Right atrium auricular region (tissue), 2 donors: ENCODE measurements around the gene LHFPL5. TPM values are rescaled to one million over a fixed set of nuclear protein-coding genes. Genes with fewer than 3 reads are reported as not detected.

Experiments
- DNase-seq: peaks from one replicate; pipeline ENCODE4 v3.0.0-alpha.2; 2019; ENCODE audit warnings: low spot score
- H3K27ac ChIP-seq, 2 donors: fragments of 200-600 bp; sonication (generic); 1 replicate in 1 of 2; 2 replicates in 1 of 2; pipeline ENCODE4 v1.5.1; 2016 to 2019
- H3K27me3 ChIP-seq, 2 donors: fragments of 200-600 bp; sonication (generic); one replicate each; pipeline versions ENCODE4 v1.5.1 to v1.6.0; 2017 to 2019
- H3K36me3 ChIP-seq: fragments of 200-600 bp; sonication (generic); one replicate; pipeline ENCODE4 v1.5.1; 2016
- H3K4me1 ChIP-seq, 2 donors: fragments of 200-600 bp; sonication (generic); one replicate each; pipeline versions ENCODE4 v1.5.1 to v1.6.0; 2017 to 2019
- H3K4me3 ChIP-seq, 2 donors: fragments of 200-600 bp; sonication (generic); 1 replicate in 1 of 2; 2 replicates in 1 of 2; pipeline ENCODE4 v1.5.1; 2017 to 2019; ENCODE audit warnings: mild to moderate bottlenecking in 1 of 2, moderate library complexity in 1 of 2
- H3K9me3 ChIP-seq, 2 donors: fragments of 200-600 bp; sonication (generic); one replicate each; pipeline ENCODE4 v1.5.1; 2019
- CTCF ChIP-seq, 2 donors: fragments of 200-600 bp; sonication (generic); IDR thresholded peaks; one replicate each; pipeline ENCODE4 v1.5.1; 2019; ENCODE audit warnings: antibody characterized with exemption in 2 of 2
- total RNA-seq, 2 donors: library from RNA; depleted of rRNA; stranded (reverse); fragments of >200 nt; gene quantifications; one replicate each; pipeline ENCODE4 v1.1.0, GENCODE V29; 2016

The LHFPL5 gene
- total RNA-seq, 2 donors from 2014 or later = not detected

DNA sequence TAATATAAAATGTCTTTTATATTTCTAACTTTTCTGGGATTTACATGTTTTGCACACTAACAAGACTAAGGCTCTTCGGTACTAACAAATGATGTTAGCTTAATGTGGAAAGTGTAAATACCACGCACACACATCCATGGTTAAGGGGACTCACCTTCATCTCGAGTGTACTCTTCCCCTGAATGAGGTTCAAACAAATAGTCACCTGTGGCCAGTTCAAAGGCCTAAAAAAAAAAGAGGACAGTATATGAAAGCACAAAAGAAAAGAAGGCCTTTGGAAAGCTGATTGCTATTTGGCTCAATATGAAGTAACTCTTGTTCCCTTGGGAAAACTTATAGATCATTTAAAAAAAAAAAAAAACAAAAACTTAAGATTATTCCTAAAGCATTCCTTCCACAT is 37.2 kb downstream of the LHFPL5 start:
- TF ChIP-seq CTCF (IDR thresholded peaks at IDR 0.05) = no peak
- H3K4me1 ChIP-seq = no peaks in the 10 kb centered on the region
- H3K4me3 ChIP-seq = no peak overlapping the region
- peaks cover 9% of the 10 kb centered on the region for H3K36me3 ChIP-seq
- no peak overlapping the region for H3K27ac ChIP-seq
- H3K9me3 ChIP-seq = no peaks in the 10 kb centered on the region
- no peaks in the 10 kb centered on the region for H3K27me3 ChIP-seq
- no peak for DNase-seq

DNA sequence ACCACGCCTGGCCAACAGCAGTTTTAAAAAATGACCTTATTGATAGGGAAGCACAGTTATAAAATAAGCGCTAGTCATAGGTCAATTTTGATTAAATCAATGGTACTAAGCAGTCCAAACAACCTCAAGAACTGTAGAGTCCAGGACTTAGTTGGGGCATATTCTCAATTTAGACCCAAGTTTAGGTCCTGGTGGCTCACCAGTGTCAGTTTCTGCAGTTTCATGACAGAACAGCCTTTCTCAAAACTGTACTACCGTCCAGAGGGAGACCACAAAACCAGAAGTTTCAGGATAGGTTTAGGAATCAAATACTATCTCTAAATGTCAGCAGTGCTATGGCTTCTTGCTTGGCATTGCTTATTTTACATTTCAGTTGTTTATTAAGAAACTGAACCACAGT is 39.1 kb downstream of the LHFPL5 start:
- no peak for TF ChIP-seq CTCF (IDR thresholded peaks at IDR 0.05)
- Histone ChIP-seq H3K27ac (no peak overlapping the region), H3K4me1 (no peaks in the 10 kb centered on the region), H3K36me3 (peaks cover 3% of the 10 kb centered on the region), H3K27me3 (no peaks in the 10 kb centered on the region), H3K9me3 (peaks cover 0 to 8% of the 10 kb centered on the region in 2 donors), H3K4me3 (no peak overlapping the region)
- DNase-seq = no peak

- H3K27ac ChIP-seq = no peak overlapping the region
- H3K36me3 ChIP-seq = peaks cover 9% of the 10 kb centered on the region
- H3K4me3 ChIP-seq = no peak overlapping the region
- H3K9me3 ChIP-seq = peaks cover 0 to 8% of the 10 kb centered on the region in 2 donors
- H3K4me1 ChIP-seq = no peaks in the 10 kb centered on the region
- TF ChIP-seq CTCF (IDR thresholded peaks at IDR 0.05) = no peak
- no peaks in the 10 kb centered on the region for H3K27me3 ChIP-seq
- DNase-seq = no peak
Measured at GRCh38 chr6:35850208-35850607, 45.1 kb downstream of the LHFPL5 start.

- peaks cover 27% of the 10 kb centered on the region for H3K36me3 ChIP-seq
- peaks cover 0 to 8% of the 10 kb centered on the region in 2 donors for H3K9me3 ChIP-seq
- TF ChIP-seq CTCF (IDR thresholded peaks at IDR 0.05) = no peak
- no peak for DNase-seq
- no peaks in the 10 kb centered on the region for H3K27me3 ChIP-seq
- no peak overlapping the region for H3K27ac ChIP-seq
- H3K4me3 ChIP-seq = no peak overlapping the region
- H3K4me1 ChIP-seq = no peaks in the 10 kb centered on the region
Measured at GRCh38 chr6:35852994-35853393, 47.8 kb downstream of the LHFPL5 start.

DNA sequence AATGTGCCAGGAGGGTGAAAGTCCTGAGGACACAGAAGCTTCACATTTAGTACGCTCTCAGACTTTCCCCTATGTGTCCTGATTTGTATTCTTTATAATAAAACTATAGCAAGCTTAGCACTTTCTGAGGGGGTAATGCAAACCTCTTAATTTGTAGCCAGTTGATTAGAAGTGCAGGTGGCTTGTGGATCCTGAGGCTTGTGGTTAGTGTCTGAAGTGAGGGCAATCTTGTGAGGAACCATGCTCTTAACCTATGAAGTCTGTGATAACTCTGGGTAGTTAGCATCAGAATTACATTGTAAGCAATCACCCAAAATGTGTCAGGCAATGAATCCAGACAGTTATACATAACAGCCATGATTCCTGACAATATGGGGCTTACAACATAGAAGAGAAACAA is 51.1 kb downstream of the LHFPL5 start:
- H3K27ac ChIP-seq = no peak overlapping the region
- no peaks in the 10 kb centered on the region for H3K4me1 ChIP-seq
- H3K9me3 ChIP-seq = no peaks in the 10 kb centered on the region
- no peak for DNase-seq
- peaks cover 39% of the 10 kb centered on the region for H3K36me3 ChIP-seq
- no peak overlapping the region for H3K4me3 ChIP-seq
- no peak for TF ChIP-seq CTCF (IDR thresholded peaks at IDR 0.05)
- no peaks in the 10 kb centered on the region for H3K27me3 ChIP-seq

GRCh38 chr6:35857853-35858252 is 52.7 kb downstream of the LHFPL5 start:
- DNase-seq = no peak
- Histone ChIP-seq H3K36me3 (peaks cover 34% of the 10 kb centered on the region), H3K27me3 (no peaks in the 10 kb centered on the region), H3K9me3 (no peaks in the 10 kb centered on the region), H3K4me1 (no peaks in the 10 kb centered on the region), H3K4me3 (no peak overlapping the region), H3K27ac (no peak overlapping the region)
- TF ChIP-seq CTCF (IDR thresholded peaks at IDR 0.05) = no peak
